A673 (cell line): ENCODE measurements around the gene MRTFA. TPM values are rescaled to one million over a fixed set of nuclear protein-coding genes. Genes with fewer than 3 reads are reported as not detected.
"Not testable (repeated sequence)": the region's sequence is repeated elsewhere in the genome, so short reads cannot be mapped to it uniquely, and the experiment has no call there.

ENCODE experiments used
- BruUV-seq: library from RNA; stranded (reverse); fragments of 400-500 nt; replicated peaks from 2 replicates; lab custom pipeline; 2021; lab: Mats Ljungman, UMichigan
- CTCF ChIA-PET: fragments of 300-600 bp; sonication (Branson Sonifier 250); formaldehyde crosslinking; loops from one replicate; lab custom pipeline; 2022; ENCODE audit warnings: antibody characterized with exemption; lab: Charles Lee
- POLR2A ChIA-PET: fragments of 300-600 bp; sonication (Branson Sonifier 250); formaldehyde crosslinking; loops from one replicate; lab custom pipeline; 2022; ENCODE audit warnings: antibody characterized with exemption; ENCODE audit not compliant: low non-redundant PET; lab: Charles Lee
- DNase-seq: peaks from one replicate; pipeline ENCODE4 v3.0.0-alpha.2; 2015; ENCODE audit warnings: low spot score
- H3K27ac ChIP-seq: fragments of 200-600 bp; sonication (generic); 2 replicates; pipeline ENCODE4 v1.5.1; 2016; ENCODE audit warnings: mixed run types, low read depth, mild to moderate bottlenecking, mixed read lengths, antibody characterized with exemption, low read length; ENCODE audit not compliant: poor library complexity, severe bottlenecking
- H3K27me3 ChIP-seq: fragments of 200-600 bp; sonication (generic); replicated peaks from 2 replicates; pipeline ENCODE4 v1.6.1; 2017; ENCODE audit warnings: mixed run types, low read depth, mild to moderate bottlenecking, mixed read lengths, antibody characterized with exemption, low read length; ENCODE audit not compliant: insufficient read depth, poor library complexity
- H3K36me3 ChIP-seq: fragments of 200-600 bp; sonication (generic); 2 replicates; pipeline ENCODE4 v1.6.1; 2016; ENCODE audit warnings: mixed run types, mild to moderate bottlenecking, mixed read lengths, antibody characterized with exemption, low read length; ENCODE audit not compliant: insufficient read depth, poor library complexity, severe bottlenecking
- H3K4me1 ChIP-seq: fragments of 200-600 bp; sonication (generic); 2 replicates; pipeline ENCODE4 v1.6.1; 2017; ENCODE audit warnings: mixed run types, mild to moderate bottlenecking, mixed read lengths, antibody characterized with exemption, low read length; ENCODE audit not compliant: insufficient read depth, poor library complexity, severe bottlenecking
- H3K4me3 ChIP-seq: fragments of 200-600 bp; sonication (generic); 2 replicates; pipeline ENCODE4 v1.5.1; 2016; ENCODE audit warnings: low read depth, mixed run types, mild to moderate bottlenecking, mixed read lengths, low read length; ENCODE audit not compliant: poor library complexity, severe bottlenecking
- H3K9me3 ChIP-seq: fragments of 200-600 bp; sonication (generic); 2 replicates; pipeline ENCODE4 v1.6.1; 2016; ENCODE audit warnings: mixed run types, low read depth, mild to moderate bottlenecking, mixed read lengths, antibody characterized with exemption, low read length; ENCODE audit not compliant: poor library complexity, severe bottlenecking
- CTCF ChIP-seq: fragments of 300-800, 200-600 bp; sonication (generic); conservative IDR thresholded peaks from 2 replicates; pipeline ENCODE4 v1.5.1; 2017; ENCODE audit warnings: low read depth, mild to moderate bottlenecking, antibody characterized with exemption, low read length, moderate library complexity, mixed read lengths
- EZH2 ChIP-seq: fragments of 200-600 bp; sonication (generic); IDR thresholded peaks from 2 replicates; pipeline ENCODE4 v1.6.1; 2017; ENCODE audit warnings: borderline replicate concordance, low read depth, mild to moderate bottlenecking, mixed read lengths, antibody characterized with exemption, low read length; ENCODE audit not compliant: poor library complexity, severe bottlenecking
- intact Hi-C: fragments of 100-400 bp; cut with micrococcal nuclease; formaldehyde crosslinking; loops from one replicate; pipeline ENCODE4 v1.10.0; 2022; ENCODE audit not compliant: unreplicated experiment
- total RNA-seq: library from RNA; stranded (reverse); gene quantifications from 2 replicates; pipeline ENCODE4 v1.2.3, GENCODE V29; 2021

The MRTFA gene
- total RNA-seq, 1 experiment from 2014 or later = 35.8 TPM

DNA sequence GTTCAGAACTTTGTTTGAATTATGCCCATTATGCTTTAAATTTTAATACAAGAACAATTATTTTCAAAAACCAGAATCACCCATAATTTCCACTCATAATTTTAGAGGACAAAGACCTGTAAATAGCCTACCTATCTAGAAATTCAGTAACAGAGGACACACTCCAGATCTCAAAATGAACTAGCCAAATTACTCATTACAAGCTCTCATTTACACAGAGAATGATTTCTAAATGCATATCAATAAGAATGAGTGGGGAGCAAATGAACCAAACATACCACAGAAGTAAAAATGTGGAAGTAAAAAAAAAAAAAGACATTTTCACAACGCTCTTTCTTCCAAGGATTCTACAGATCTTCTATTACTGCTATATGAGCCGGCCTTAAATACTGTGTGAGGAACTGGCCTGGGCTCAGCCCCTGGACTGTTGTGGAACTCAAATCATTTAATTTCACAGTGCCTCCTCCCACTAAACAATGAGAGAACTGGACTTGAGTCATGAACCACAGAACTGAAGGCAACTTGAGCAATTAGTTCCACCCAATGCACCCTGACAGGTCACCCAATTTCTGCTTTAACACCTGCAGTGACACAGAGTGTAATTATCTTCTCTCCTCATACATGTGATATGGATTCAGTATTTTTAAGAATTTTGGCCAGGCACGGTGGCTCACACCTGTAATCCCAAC, 8.0 kb downstream of the MRTFA start:
- no peaks in the 10 kb centered on the region for H3K9me3 ChIP-seq
- TF ChIP-seq EZH2 (no peak), CTCF (no peak)
- DNase-seq = no peak
- no peak overlapping the region for H3K4me3 ChIP-seq
- ChIA-PET CTCF (no interaction called here), POLR2A (no interaction called here)
- no peak overlapping the region for H3K27ac ChIP-seq
- no peaks in the 10 kb centered on the region for H3K27me3 ChIP-seq
- peaks cover 6% of the 10 kb centered on the region for H3K4me1 ChIP-seq
- no peaks in the 10 kb centered on the region for H3K36me3 ChIP-seq
- intact Hi-C loops = no loop called here
- no TSS peak for BruUV-seq

- Histone ChIP-seq H3K27me3 (no peaks in the 10 kb centered on the region), H3K4me1 (peaks cover 6% of the 10 kb centered on the region), H3K27ac (no peak overlapping the region), H3K9me3 (peaks cover 2% of the 10 kb centered on the region), H3K4me3 (no peak overlapping the region), H3K36me3 (no peaks in the 10 kb centered on the region)
- no peak for TF ChIP-seq EZH2
- no peak for TF ChIP-seq CTCF
- POLR2A ChIA-PET = no interaction called here
- no TSS peak for BruUV-seq
- DNase-seq = no peak
- CTCF ChIA-PET = no interaction called here
- intact Hi-C loops = no loop called here
These were observed 8.9 kb downstream of the MRTFA start for GRCh38 chr22:40627612-40628011.

DNA sequence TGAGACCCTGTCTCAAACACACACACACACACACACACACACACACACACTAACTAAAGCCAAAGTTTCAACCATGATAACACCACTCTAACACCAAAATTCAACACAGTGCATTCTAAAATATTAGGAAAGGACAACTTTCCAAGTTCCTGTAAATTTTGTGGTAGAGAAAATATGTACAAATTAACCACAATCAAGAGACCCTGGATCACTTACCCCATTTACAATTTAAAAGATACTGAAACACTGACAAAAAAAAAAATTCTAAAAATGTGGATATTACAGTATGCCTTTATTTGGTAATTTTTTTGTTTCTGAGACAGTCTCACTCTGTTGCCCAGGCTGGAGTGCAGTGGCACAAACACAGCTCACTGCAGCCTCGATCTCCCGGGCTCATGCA, 9.7 kb downstream of the MRTFA start:
- no peaks in the 10 kb centered on the region for H3K36me3 ChIP-seq
- no peaks in the 10 kb centered on the region for H3K27me3 ChIP-seq
- peaks cover 6% of the 10 kb centered on the region for H3K9me3 ChIP-seq
- TF ChIP-seq CTCF = no peak
- no peak for TF ChIP-seq EZH2
- ChIA-PET CTCF (no interaction called here), POLR2A (no interaction called here)
- H3K4me1 ChIP-seq = peaks cover 6% of the 10 kb centered on the region
- no peak overlapping the region for H3K4me3 ChIP-seq
- H3K27ac ChIP-seq = no peak overlapping the region
- DNase-seq = no peak
- BruUV-seq = no TSS peak
- intact Hi-C loops = no loop called here

DNA sequence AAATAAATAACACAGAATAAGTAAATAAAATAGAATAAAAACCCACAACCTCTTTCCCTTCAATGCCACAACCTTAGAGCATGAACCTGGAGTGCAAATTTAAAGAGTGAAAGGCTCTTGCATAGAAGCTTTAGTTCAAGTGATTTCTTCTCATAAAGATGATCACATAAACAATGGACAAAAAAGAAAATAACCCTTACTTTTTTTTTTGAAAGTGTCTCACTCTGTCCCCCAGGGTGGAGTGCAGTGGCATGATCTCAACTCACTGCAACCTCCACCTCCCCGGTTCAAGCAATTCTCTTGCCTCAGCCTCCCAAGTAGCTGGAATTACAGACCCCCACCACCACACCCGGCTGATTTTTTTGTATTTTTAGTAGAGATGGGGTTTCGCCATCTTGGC, 10.7 kb downstream of the MRTFA start:
- H3K36me3 ChIP-seq, H3K4me3 ChIP-seq, H3K4me1 ChIP-seq, intact Hi-C loops, H3K27ac ChIP-seq, BruUV-seq, H3K9me3 ChIP-seq, CTCF ChIA-PET, DNase-seq, H3K27me3 ChIP-seq, POLR2A ChIA-PET: not testable (repeated sequence)

DNA sequence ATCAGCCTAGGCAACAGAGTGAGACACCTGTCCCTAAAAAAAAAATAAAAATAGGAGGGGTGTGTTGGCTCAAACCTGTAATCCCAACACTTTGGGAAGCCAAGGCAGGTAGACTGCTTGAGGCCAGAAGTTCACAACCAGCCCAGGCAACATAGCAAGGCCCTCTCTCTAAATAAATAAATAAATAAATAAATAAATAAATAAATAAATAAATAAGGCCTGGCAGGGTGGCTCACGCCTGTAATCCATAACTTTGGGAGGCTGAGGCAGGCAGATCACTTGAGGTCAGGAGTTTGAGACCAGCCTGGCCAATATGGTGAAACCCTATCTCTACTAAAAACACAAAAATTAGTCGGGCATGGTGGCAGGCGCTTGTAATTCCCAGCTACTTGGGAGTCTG, 11.2 kb downstream of the MRTFA start:
- H3K27ac ChIP-seq, H3K27me3 ChIP-seq, H3K36me3 ChIP-seq, H3K4me3 ChIP-seq, POLR2A ChIA-PET, intact Hi-C loops, H3K4me1 ChIP-seq, BruUV-seq, DNase-seq, CTCF ChIA-PET: not testable (repeated sequence)
- H3K9me3 ChIP-seq = peaks cover 13% of the 10 kb centered on the region
